ENCODE measurements around the gene FYN.

GRCh38 chr6:111672761-111673450, 200.3 kb downstream of the FYN start:
- no peak for TF ChIP-seq CTCF (conservative IDR thresholded peaks at IDR 0.05; ENCODE audit: low read depth, low read length)
- no peak for TF ChIP-seq EZH2 (IDR thresholded peaks at IDR 0.05; ENCODE audit: borderline replicate concordance, low read depth, low read length, poor library complexity, severe bottlenecking)
